Activated CD4-positive, CD25-positive, alpha-beta regulatory T cell (primary cell): ENCODE data around the gene SLC6A12.

Experiments
- DNase-seq, 4 experiments: peaks; one replicate each; lab custom pipeline; 2025; lab: John Stamatoyannopoulos, UW

Gene SLC6A12

DNA sequence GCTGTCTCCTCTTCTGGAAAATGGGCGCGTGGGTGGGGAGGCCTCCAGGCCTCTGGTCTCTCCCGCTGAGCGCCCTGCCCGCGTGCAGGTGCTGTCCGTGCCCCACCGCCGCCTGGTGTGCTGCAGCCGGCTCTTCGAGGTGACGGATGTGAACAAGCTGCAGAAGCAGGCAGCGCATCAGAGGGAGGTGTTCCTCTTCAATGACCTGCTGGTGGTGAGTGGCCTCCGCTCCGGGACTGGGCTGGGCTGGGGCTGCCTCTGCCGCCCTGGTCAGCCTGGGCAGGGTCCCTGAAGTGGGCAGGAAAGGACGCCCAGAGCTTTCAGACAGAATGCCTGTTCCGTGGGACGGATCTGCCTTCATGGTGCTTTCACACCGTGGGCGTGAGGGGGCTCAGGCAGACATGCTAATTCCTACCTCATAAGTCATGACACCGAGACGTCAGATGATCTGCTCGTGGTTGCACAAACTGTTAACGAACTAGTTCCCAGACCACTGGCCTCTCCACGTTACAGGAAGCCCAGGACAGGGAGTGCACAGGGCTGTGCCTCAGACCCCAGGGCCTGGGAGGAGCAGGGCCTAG lies 50.5 kb downstream of the SLC6A12 start:
- DNase-seq = no peak

DNA sequence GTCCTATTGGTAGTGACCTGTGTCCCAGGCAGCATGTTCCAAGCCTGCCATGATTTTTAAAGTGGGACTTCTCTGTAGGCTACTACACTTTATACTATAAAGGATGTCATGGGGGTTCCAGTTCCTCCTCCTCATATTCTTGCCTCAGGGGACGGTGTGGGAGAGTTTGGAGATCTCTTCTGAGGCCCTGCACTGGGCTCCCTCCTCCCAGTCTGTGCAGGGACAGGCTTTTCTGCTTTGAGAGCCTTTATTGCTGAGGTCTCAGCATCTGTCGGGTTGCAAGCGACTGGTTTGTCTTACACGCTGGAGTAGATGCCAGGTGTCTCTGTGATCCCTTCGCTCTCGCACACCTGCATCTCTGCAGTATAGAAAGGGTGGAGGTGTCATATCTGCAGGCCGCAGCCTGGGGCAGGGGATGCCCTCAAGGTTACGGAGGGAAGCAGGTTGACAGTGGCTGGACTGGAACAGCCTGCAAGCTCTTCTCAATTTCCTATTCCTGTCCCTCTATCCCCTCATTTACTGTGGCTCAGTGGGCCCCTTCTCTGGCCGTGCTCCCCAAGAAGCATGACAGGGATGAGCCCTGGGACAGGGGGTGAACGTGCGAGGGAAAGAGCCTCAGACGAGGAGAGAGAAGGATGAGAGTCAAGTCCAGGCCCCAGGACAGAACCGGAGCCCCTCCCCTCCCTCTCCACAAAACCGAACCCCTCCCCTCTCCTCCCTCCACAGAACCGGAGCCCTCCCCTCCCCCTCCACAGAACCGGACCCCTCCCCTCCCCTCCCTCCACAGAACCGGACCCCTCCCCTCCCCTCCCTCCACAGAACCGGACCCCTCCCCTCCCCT lies 51.3 kb downstream of the SLC6A12 start:
- DNase-seq = no peak

DNA sequence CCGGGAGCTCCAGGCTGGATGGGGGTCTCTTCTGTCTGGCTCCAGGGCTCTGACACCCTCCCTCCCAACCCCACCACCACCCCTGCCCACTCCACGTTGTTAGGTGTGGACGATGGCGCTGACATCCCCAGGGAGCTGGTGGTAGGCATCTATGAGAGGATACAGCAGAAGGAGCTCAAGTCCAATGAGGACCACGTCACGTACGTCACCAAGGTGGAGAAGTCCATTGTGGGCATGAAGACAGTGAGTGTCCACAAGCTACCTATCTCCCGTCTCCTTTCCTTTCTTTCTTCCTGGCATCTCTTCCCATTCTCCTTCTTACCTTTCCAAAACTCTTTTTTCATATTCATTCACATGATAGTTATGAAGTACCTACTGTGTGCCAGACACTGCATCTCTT lies 52.1 kb downstream of the SLC6A12 start:
- DNase-seq = no peak

DNA sequence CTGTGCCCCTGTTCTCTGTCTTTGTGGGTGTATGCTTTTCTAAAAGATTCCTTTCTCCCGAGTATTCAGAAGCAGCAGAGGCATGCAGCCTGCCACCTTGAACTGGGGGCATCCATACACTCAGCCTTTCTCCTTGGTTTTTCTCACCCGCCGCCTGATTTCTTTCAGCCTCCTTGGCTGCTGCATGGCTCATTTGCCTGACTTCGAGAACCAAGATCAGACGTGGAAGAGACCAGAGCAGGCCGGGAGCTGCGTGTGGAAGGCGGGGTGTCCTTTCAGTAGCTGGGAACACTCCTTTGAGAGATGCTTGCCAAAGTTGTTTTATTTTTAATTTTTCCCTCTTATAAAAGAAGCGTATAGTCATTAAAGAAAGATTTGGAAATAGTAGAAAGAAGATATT lies 53.1 kb downstream of the SLC6A12 start:
- no peak for DNase-seq

DNA sequence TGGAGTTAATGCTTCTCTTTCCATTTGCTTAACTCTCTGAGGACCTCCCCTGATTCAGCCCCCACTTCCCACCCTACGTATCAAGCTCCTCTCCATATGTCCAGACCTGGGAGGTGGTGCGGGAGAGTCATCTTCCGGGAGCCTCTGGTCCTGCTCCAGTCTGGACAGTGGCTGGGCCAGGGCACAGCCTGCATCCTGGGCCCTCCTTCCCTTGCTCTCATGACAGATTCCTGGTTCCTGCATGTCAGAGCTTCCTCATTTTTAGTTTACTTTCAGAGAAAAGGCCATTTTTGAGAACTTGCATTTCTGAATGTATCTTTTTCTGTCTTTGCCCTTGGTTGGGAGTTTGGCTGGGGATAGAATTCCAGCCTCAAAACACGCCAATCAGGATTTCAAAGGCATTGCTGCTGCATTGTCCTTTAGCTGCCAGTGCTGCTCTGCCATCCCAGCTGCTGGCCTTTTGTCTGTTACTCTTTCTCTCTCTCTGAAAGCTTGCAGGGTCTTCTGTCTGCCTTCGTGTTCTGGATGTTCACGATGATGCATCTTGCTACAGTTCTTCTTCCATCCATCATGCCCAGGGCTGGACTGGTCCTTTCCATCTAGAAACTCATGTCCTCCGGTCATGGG lies 54.7 kb downstream of the SLC6A12 start:
- DNase-seq = no peak

DNA sequence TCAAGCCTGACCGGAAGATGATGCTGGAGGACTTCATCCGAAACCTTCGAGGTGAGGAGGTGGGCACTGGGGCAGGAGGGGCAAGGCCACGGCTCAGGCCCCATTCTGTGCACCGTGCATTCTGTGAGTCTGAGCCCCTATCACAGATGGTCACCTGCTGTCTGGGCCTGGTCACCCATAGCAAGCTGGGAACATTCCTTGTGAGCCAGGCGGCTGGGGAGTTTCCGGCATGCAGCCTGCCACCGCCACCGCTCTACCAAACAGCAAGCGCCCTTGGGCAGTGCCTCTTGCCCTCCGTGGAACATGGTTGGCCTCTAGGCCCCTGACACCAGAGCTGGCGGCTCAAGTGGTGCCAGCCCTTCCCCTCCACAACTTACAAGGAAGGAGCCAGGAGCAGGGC lies 56.3 kb downstream of the SLC6A12 start:
- no peak for DNase-seq

DNA sequence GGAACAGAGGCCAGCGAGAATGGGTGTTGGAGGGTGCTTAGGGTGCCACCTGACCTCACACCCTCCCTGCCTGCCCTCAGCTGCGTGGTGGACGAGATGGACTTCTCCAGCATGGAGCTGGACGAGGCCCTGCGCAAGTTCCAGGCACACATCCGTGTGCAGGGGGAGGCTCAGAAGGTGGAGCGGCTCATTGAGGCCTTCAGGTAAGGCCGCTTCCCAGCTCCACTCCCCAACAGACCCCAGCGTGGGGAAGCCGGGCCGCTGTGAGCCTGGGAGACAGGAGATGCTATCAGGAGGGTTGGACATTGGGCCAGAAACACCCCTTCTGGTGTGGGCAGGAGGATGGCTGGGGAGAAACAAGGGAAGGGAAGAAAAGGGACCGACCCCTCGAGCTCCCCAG lies 57.0 kb downstream of the SLC6A12 start:
- no peak for DNase-seq

DNA sequence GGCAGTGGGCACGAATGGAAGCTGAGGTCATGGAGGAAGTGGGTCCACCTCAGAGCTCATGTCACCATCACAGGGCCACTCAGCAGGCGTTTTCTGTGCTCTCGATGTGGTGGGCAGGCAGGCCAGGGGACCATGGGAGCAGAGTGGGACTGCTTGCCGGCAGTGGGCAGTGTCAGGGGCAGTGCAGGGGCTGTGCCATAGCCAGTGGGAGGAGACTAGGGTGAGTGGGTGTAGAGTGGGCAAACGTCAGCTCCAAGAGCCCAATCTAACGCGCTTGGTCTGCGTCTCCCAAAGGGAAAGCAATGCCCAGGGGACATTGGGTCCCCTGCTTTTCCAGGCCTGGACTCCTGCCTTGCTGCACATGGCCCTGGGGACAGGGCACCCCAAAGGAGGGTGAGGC lies 58.3 kb downstream of the SLC6A12 start:
- no peak for DNase-seq

DNA sequence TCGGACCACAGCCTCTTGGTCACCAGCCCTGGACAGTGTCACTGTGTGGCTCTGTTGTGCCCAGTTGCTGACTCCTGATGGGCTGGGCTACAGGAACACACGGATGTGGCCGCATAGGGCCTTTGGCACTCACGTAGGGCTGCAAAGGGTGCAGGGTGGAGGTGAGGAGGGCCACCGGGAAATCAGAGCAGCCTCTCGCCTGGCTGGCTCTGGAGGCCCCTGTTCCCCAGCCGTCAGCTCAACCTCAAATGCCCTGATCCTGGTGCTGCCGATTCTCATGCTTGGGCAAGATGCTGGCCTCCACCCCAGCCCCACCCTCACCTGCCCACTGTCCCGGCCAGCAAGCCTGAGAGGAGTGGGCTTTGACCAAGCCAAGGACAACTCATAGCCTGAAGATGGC lies 59.0 kb downstream of the SLC6A12 start:
- DNase-seq = no peak

DNA sequence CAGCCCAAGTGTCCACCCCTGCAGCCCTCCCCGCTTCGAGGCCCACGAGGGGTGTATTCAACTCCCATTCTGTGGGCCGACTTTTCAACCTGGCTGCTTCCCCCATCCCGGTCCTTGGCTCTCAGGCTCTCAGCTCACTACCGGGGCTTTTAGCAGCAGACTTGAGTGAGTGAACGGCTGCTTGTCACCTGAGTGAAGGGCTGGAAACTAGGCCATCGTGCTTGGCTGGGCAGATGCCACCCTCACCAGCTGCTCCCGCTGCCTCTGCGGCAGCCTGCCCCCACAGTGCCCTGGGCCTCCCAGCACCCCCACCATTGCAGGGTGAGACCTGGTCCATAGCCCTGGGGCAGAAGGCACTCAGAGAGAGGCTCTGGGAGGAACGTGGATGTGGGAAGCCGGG lies 59.9 kb downstream of the SLC6A12 start:
- DNase-seq = no peak

DNA sequence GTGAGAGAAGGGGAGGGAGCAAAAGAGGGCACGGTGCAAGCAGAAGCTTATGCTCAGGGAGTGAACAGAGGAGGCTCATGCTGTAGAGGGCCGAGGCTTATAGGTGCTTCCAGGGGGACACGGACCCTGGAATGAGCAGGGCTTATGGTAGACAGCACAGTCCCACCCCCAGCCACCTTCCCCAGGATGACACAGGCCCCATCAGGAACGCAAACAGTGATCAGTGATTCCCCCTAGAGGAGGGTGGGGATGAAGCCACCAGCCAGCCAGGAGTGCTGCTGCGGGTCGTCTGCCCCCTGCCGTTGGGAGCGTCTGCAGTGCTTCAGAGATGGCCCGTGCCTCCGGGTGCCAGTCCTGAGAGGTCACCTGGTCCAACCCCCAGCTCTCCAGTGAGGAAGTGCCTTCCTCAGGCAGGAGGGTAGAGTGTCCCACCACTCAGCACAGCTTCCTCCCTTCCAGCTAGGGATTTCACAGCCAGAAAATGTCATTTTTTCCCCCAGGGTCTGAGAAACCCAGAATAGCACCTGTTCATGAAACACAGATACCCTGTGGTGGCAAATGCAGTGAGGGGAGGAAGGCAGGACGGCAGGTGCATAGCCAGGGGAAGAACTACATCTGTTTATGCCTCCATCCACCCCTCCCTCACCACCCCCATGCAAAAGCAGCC lies 60.7 kb downstream of the SLC6A12 start:
- DNase-seq = peak in 1 of 4 experiments; percentile 10

DNA sequence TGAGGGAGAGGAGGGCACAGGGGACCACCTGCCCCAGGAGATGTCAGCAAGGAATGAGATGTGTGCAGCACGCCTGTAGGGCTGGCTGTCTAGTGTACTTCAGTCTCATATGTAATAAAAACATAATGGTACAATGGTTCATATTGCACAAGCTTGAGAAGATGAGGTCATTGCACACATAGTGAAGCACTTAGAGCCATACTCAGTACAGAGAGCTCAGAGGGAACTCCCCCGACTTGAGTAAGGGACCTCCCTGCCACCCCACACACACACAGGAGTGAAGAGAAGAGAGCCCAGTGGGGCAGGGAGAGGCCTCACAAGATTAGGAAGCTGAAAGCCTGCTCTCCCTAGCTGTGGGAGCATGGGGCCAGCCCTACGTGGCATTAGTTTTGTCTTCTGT lies 61.5 kb downstream of the SLC6A12 start:
- no peak for DNase-seq

DNA sequence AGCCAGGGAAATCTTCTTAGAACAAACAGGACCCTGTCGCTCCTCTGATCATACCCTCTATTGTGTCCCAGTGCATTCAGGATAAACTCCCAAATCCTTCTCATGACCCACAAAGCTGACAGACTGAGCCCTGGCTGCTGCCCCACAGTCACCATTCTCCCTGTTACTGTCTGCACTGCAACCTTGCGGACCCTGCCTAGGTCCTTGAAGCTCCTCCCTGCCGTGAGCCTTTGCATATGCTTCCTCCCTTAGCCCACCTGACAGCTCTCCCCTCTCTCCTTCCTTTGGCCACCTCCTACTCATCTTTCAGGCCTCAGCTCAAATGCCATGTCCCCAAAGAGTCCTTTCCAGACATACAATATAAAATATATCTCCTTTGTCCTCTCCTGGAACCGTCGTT lies 62.4 kb downstream of the SLC6A12 start:
- no peak for DNase-seq

DNA sequence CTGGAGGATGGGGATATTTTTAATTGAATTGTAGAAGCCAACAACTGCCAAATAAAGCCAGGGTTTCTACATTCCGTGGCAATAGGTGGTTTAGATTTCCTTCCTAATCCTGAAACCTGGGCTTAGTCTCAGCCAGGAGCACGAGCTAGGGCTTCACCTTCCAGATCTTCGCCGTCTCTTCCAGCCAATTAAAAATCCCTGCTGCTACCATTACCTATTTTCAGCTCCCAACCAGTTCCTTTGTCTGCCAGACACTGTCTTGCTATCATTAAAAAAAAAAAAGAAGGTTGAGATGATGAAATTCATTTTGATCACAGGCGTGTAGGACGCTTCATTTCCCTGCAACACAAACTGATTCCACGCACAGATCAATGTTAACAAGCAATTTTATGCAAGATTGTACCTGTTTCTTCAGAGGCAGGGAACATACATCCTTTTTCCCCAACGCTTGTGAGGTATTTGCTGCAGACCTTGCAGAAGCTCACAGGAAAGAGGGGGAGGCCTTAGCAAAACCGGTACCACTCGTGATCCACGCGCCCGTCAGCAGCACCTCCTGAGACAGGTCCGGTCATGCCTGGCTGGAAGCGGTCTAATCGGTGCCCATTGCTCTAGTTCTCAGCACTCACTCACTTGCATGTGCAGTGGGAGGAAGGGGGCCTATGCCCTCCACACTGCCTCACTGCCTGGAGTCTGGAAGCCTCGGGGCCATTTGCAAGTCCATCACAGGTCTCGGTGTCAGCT lies 65.1 kb downstream of the SLC6A12 start:
- DNase-seq = no peak

DNA sequence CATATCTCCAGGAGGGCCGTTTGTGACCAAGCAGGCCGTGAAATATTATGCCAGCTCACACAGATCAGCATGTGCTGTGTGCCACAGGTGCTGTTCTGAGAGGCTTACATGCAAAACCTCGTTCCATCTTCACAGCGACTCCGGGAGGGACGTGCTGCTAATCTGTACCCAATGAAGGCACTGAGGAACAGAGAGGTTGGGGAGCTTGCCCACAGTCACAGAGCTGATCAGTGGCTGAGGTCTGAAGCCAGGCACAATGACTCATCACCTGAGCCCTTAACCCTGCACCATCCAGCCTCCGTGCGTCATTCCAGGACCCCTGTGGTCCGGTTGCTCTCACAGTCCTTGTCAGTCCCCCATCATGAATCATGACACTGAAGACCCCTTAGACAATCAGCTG lies 66.7 kb downstream of the SLC6A12 start:
- no peak for DNase-seq

DNA sequence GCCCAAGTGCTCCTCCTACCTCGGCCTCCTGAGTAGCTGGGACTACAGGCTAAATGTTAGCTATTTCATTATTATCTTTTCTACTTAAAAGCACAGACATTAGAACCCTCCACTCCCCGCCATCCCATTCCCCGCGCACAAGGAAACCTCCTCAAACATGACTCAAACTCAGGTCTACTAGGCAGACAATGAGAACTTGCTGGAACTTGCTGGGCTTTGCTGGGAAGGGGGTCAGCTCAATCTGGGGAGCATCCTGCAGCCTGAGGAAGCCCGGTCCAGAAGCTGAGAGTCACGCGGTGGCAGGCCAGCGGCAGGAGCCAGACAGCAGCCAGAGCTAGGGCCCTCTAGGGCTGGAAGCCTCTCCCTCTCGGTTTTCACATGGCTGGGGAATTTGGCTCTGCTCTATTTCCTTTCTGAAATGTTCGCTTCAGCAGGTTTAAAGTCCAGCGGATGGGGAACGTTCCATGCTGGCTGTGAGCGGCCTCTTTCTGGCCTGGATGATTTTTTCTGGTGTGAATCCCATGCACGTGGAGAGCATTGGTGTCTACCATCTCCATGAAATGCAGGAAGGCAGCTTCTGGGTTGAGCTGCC lies 68.5 kb downstream of the SLC6A12 start:
- DNase-seq = no peak

DNA sequence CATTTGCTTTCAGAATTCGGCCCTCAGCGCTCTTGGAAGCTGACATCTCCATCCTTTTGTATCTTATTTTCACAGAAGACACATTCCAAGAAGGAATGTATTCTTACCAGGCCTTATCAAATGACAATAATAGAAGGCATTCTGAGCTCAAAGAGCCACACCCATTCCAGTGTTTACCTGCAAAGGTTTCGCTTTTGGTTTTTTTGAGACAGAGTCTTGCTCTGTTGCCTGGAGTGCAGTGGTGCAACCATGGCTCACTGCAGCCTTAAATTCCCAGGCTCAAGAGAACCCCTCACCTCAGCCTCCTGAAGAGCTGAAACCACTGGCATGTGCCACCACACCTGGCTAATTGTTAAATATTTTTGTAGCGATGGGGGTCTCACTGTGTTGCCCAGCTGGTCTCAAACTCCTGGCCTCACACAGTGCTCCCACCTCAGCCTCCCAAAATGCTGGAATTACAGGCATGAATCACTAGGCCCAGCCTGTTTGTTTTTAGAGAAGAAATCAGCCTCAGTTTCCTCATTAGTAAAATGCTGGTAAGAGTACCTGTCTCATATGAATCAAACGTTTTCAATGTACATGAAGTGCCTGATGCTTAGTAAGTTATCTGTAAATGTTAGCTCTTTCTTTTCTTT lies 69.2 kb downstream of the SLC6A12 start:
- no peak for DNase-seq

DNA sequence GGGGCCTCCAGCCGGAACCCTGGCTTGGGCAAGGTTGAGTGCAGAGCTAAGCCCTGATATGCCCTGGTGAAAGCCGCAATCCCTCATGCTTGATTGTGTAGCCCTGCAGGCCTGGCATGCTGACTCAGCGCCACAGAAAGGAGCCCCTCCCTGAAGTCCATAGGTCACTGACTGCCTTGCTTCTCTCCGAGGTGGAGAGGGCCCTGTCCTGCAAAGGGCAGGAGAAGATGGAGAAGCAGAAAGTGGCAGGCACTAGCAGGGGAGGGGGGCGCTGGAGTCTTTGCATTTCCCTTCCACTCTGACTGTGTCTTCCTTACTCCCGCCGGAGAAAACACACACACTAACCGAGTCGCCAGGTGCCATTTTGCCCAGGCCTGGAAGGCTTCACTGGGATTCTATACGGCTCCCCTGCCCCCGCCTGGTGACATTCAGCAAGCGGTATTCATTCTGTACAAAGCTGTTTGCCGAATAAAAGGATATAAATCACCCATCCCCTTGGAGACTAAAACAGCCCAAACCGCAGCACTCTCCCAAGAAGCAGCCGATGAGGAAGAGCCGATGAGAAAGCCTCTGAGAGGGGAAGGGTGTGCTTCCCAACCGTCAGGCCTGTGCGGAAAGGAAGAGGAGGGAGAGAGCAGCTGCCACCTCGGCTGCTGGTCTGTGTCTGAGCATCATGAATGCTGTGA lies 69.8 kb downstream of the SLC6A12 start:
- DNase-seq = no peak

DNA sequence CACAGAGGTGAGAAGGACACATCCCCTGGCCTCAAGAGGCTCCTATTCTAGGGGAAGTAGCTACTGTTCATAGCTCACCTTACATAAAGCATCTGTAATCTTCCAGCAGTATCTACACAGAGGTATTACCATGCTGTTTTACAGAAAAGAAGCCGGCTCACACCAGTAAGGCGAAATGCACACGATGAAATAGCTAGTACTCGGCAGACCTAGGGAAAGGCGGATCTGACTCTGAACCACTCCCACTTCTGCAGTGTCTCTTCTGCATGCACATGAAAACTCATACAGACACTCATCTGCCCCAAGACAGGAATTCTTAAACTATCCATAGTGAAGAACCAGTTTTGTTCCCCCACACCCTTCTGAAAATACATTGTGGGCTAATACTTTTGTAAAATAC lies 73.8 kb downstream of the SLC6A12 start:
- DNase-seq = no peak
